DND-41 (cell line): ENCODE measurements around the gene LRRC56.

Experiments used
- CTCF ChIP-seq: IDR thresholded peaks from 2 replicates; pipeline ENCODE4 v1.5.1; 2012; ENCODE audit warnings: borderline replicate concordance, low read length, moderate library complexity, mild to moderate bottlenecking; ENCODE audit not compliant: poor library complexity, severe bottlenecking; ENCODE audit errors: extremely low read depth
- EZH2 ChIP-seq: IDR thresholded peaks from 3 replicates; pipeline ENCODE4 v1.6.1; 2012; ENCODE audit warnings: borderline replicate concordance, low read depth, mild to moderate bottlenecking, moderate library complexity, low read length, inconsistent platforms; ENCODE audit not compliant: severe bottlenecking

DNA sequence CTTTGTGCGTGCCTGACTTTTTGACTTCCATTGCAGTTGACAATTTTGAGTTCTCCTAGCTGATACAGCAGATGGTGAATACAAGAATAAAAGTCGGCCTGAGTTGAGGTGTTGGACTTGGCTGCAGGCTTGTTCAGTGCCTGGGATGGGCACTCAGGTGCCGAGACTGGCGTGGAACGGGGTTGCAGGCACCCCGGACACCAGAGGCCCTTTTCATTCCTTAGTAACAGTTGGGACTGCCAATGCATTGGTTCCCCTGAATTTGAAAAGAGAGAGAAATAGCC lies 40.2 kb downstream of the LRRC56 start:
- TF ChIP-seq CTCF (no peak), EZH2 (no peak)
